CD8-positive, alpha-beta memory T cell (primary cell): ENCODE results near the gene CSMD2. TPM values are rescaled to one million over a fixed set of nuclear protein-coding genes. Genes with fewer than 3 reads are reported as not detected.
"Not testable (repeated sequence)": the region's sequence is repeated elsewhere in the genome, so short reads cannot be mapped to it uniquely, and the experiment has no call there.

Experiments used
- CTCF ChIA-PET: fragments of 350-600 bp; sonication (Branson Sonifier 250); formaldehyde crosslinking; loops from one replicate; lab custom pipeline; 2021; ENCODE audit warnings: antibody characterized with exemption; lab: Charles Lee
- POLR2A ChIA-PET: fragments of 350-600 bp; sonication (Branson Sonifier 250); formaldehyde crosslinking; loops from one replicate; lab custom pipeline; 2021; ENCODE audit warnings: antibody characterized with exemption; lab: Charles Lee
- DNase-seq, 5 donors: peaks; one replicate each; pipeline versions ENCODE4 v3.0.0 to v3.0.0-alpha.2; 2020 to 2022; ENCODE audit warnings: mixed read lengths in 1 of 5
- H3K27ac ChIP-seq: one replicate; pipeline ENCODE4 v1.7.0; 2013; ENCODE audit warnings: low read depth, mild to moderate bottlenecking, low read length, moderate library complexity
- H3K27me3 ChIP-seq: 2 replicates; pipeline ENCODE4 v1.7.0; 2013; ENCODE audit warnings: low read length, mild to moderate bottlenecking; ENCODE audit not compliant: insufficient read depth, poor library complexity, severe bottlenecking
- H3K36me3 ChIP-seq: 2 replicates; pipeline ENCODE4 v1.7.0; 2013; ENCODE audit warnings: mild to moderate bottlenecking, low read length, moderate library complexity; ENCODE audit not compliant: insufficient read depth
- H3K4me1 ChIP-seq: 2 replicates; pipeline ENCODE4 v1.7.0; 2013; ENCODE audit warnings: mild to moderate bottlenecking, low read length, moderate library complexity; ENCODE audit not compliant: insufficient read depth
- H3K4me3 ChIP-seq: 2 replicates; pipeline ENCODE4 v1.7.0; 2013; ENCODE audit warnings: mild to moderate bottlenecking, low read length
- H3K9me3 ChIP-seq: 2 replicates; pipeline ENCODE4 v1.7.0; 2013; ENCODE audit warnings: mild to moderate bottlenecking, low read length
- H3K27ac Mint-ChIP-seq, 8 donors: one replicate each; pipeline ENCODE4 v1.8.0; 2020 to 2021; ENCODE audit warnings: mixed read lengths in 8 of 8, mild to moderate bottlenecking in 6 of 8, inconsistent platforms in 3 of 8, moderate library complexity in 3 of 8
- H3K27me3 Mint-ChIP-seq, 2 donors: one replicate each; pipeline ENCODE4 v1.8.0; 2020 to 2021; ENCODE audit warnings: mixed read lengths in 2 of 2, mild to moderate bottlenecking in 1 of 2, moderate library complexity in 1 of 2
- H3K36me3 Mint-ChIP-seq, 3 donors: one replicate each; pipeline ENCODE4 v1.8.0; 2020 to 2021; ENCODE audit warnings: mixed read lengths in 3 of 3, inconsistent platforms in 1 of 3, mild to moderate bottlenecking in 1 of 3
- H3K4me1 Mint-ChIP-seq, 3 donors: one replicate each; pipeline ENCODE4 v1.8.0; 2020 to 2021; ENCODE audit warnings: mixed read lengths in 3 of 3, inconsistent platforms in 1 of 3, mild to moderate bottlenecking in 1 of 3
- H3K4me3 Mint-ChIP-seq, 7 donors: one replicate each; pipeline ENCODE4 v1.8.0; 2020 to 2021; ENCODE audit warnings: mixed read lengths in 7 of 7, mild to moderate bottlenecking in 6 of 7, moderate library complexity in 4 of 7, inconsistent platforms in 2 of 7
- H3K9me3 Mint-ChIP-seq, 5 donors: one replicate each; pipeline ENCODE4 v1.8.0; 2020 to 2022; ENCODE audit warnings: mixed read lengths in 5 of 5, mild to moderate bottlenecking in 3 of 5, moderate library complexity in 2 of 5, inconsistent platforms in 1 of 5
- polyA plus RNA-seq: library from polyadenylated mRNA; unstranded; fragments of 300-500 nt; fragmentation: Illumina TruSeq; gene quantifications from one replicate; pipeline ENCODE4 v1.2.3, GENCODE V29; 2021
- total RNA-seq, 2 experiments: library from RNA; stranded (reverse); gene quantifications; one replicate each; pipeline ENCODE4 v1.2.3, GENCODE V29; 2021

CSMD2 gene
- total and polyA plus RNA-seq, 3 experiments from 2014 or later: not detected

DNA sequence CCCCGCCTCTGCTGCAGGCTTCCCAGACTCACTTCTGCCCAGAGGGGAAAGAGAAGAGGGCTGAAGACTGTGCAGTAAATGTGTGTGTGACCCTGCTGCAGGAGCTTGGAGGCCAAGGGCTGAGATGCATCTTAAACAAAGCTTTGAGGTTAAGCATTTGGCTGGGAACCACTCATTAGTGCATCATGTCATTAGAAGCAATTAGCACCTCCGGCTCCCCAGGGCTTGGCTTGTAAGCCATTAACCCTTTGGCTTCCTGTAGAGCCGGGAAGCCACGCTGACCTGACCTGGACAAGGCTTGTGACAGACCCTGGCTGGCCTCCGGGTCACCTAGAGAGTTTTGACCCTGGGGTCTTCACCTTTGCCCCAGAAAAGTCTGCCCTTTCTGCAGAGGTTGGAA is 77.0 kb downstream of the CSMD2 start:
- Mint-ChIP-seq H3K4me1 (no peaks in the 10 kb centered on the region), H3K4me3 (no peak overlapping the region), H3K36me3 (no peaks in the 10 kb centered on the region), H3K27me3 (peaks cover 6 to 9% of the 10 kb centered on the region in 2 donors), H3K9me3 (peaks cover 0 to 6% (median 2%) of the 10 kb centered on the region in 5 donors), H3K27ac (no peak overlapping the region)
- Histone ChIP-seq H3K27ac (no peak overlapping the region), H3K9me3 (no peaks in the 10 kb centered on the region), H3K4me1 (no peaks in the 10 kb centered on the region), H3K27me3 (no peaks in the 10 kb centered on the region), H3K4me3 (no peak overlapping the region), H3K36me3 (no peaks in the 10 kb centered on the region)
- ChIA-PET CTCF (no interaction called here), POLR2A (no interaction called here)
- no peak for DNase-seq

DNA sequence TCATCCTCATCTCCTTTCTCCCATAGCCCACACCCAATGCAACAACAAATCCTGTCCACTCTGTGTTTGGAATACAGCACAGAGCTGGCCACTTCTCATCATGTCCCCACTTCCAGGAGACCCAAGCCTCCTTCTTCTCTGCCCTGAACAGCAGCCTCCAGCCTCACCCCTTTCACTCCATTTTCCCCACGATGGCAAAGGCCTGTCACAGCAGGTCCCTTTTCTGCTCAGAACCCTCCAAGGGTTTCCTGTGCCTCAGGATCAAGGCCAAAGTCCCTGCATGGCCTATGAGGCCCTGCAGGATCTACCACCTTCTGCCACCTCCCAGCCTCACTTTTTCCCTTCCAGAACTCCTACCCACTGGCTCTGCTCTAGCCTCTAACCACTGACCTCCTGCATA is 78.5 kb downstream of the CSMD2 start:
- no peak overlapping the region for H3K4me3 Mint-ChIP-seq
- H3K9me3 Mint-ChIP-seq: peaks cover 0 to 9% (median under 1%) of the 10 kb centered on the region in 5 donors
- Histone ChIP-seq H3K36me3 (no peaks in the 10 kb centered on the region), H3K4me1 (no peaks in the 10 kb centered on the region), H3K4me3 (no peak overlapping the region), H3K27me3 (no peaks in the 10 kb centered on the region), H3K9me3 (no peaks in the 10 kb centered on the region), H3K27ac (no peak overlapping the region)
- no peak overlapping the region for H3K27ac Mint-ChIP-seq
- no peak for DNase-seq
- H3K36me3 Mint-ChIP-seq: no peaks in the 10 kb centered on the region
- no peaks in the 10 kb centered on the region for H3K4me1 Mint-ChIP-seq
- CTCF ChIA-PET: no interaction called here
- POLR2A ChIA-PET: no interaction called here
- peaks cover 6 to 9% of the 10 kb centered on the region in 2 donors for H3K27me3 Mint-ChIP-seq

DNA sequence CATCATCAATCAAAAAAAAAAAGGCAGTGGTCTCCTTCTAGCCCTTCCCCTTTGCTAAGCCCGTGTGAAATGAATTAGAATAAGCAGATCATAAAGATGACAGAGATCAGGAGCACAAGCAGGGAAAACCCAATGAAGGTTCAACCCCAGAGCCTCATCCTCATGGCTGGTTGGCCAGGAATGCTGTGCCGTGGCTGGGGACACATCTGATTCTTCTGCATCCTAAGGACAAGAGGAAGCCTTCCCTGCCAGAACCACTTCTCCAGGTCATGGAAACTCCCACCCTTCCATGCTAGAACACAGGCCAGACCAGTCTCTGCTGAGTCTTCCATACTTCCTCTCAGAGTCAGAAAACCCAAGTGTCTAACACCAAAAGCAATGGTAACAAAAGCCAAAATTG is 81.1 kb downstream of the CSMD2 start:
- no peaks in the 10 kb centered on the region for H3K4me1 ChIP-seq
- H3K27me3 ChIP-seq: no peaks in the 10 kb centered on the region
- no peak overlapping the region for H3K4me3 Mint-ChIP-seq
- POLR2A ChIA-PET: no interaction called here
- no peak overlapping the region for H3K27ac Mint-ChIP-seq
- H3K9me3 ChIP-seq: no peaks in the 10 kb centered on the region
- H3K27ac ChIP-seq: no peak overlapping the region
- CTCF ChIA-PET: no interaction called here
- peaks cover 0 to 6% of the 10 kb centered on the region in 2 donors for H3K27me3 Mint-ChIP-seq
- no peak overlapping the region for H3K4me3 ChIP-seq
- no peaks in the 10 kb centered on the region for H3K4me1 Mint-ChIP-seq
- peaks cover 2 to 17% (median 4%) of the 10 kb centered on the region in 5 donors for H3K9me3 Mint-ChIP-seq
- H3K36me3 ChIP-seq: no peaks in the 10 kb centered on the region
- DNase-seq: no peak
- H3K36me3 Mint-ChIP-seq: peaks cover 0 to 5% (median 0%) of the 10 kb centered on the region in 3 donors

DNA sequence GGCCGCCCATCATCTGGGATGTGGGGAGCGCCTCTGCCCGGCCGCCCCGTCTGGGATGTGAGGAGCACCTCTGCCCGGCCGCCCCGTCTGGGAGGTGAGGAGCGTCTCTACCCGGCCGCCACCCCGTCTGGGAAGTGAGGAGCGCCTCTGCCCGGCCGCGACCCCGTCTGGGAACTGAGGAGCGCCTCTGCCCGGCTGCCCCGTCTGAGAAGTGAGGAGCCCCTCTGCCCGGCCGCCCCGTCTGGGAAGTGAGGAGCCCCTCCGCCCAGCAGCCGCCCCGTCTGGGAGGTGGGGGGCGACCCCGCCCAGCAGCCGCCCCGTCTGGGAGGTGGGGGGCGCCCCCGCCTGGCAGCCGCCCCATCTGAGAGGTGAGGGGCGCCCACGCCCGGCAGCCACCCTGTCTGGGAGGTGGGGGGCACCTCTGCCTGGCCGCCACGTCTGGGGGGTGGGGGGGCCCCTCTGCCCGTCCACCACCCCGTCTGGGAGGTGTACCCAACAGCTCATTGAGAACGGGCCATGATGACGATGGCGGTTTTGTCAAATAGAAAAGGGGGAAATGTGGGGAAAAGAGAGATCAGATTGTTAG is 82.9 kb downstream of the CSMD2 start:
- CTCF ChIA-PET, POLR2A ChIA-PET, H3K27me3 ChIP-seq, H3K4me3 ChIP-seq, H3K27ac Mint-ChIP-seq, H3K36me3 ChIP-seq, H3K4me1 ChIP-seq, H3K9me3 ChIP-seq, H3K36me3 Mint-ChIP-seq, H3K27me3 Mint-ChIP-seq, H3K4me1 Mint-ChIP-seq, H3K4me3 Mint-ChIP-seq, DNase-seq, H3K27ac ChIP-seq: not testable (repeated sequence)
- peaks cover 2 to 17% (median 4%) of the 10 kb centered on the region in 5 donors for H3K9me3 Mint-ChIP-seq

DNA sequence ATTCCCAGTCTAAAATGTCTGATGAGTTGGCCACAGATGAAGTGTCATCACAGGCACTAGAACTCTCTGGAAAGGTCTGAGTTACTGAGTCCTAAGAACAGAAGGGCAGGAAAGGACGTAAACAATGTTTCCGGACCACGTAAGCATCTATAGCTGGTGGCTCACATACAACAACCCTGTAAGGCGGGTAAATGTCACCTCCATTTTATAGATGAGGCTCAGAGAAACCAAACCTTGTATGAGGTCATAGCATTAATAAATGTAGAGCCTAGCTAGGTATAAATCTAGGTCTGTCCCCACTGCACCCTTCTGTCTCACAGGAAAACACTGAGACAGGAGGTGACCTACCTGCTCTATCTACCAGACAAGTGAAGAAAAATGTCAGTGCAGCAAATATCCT is 86.6 kb downstream of the CSMD2 start:
- Histone ChIP-seq H3K27ac (no peak overlapping the region), H3K27me3 (no peaks in the 10 kb centered on the region), H3K4me3 (no peak overlapping the region), H3K4me1 (no peaks in the 10 kb centered on the region), H3K9me3 (no peaks in the 10 kb centered on the region), H3K36me3 (no peaks in the 10 kb centered on the region)
- Mint-ChIP-seq H3K36me3 (peaks cover 0 to 5% (median 0%) of the 10 kb centered on the region in 3 donors), H3K27me3 (peaks cover 3 to 11% of the 10 kb centered on the region in 2 donors), H3K9me3 (peaks cover 0 to 10% (median 3%) of the 10 kb centered on the region in 5 donors), H3K4me3 (no peak overlapping the region), H3K27ac (no peak overlapping the region), H3K4me1 (no peaks in the 10 kb centered on the region)
- ChIA-PET CTCF (no interaction called here), POLR2A (no interaction called here)
- no peak for DNase-seq

DNA sequence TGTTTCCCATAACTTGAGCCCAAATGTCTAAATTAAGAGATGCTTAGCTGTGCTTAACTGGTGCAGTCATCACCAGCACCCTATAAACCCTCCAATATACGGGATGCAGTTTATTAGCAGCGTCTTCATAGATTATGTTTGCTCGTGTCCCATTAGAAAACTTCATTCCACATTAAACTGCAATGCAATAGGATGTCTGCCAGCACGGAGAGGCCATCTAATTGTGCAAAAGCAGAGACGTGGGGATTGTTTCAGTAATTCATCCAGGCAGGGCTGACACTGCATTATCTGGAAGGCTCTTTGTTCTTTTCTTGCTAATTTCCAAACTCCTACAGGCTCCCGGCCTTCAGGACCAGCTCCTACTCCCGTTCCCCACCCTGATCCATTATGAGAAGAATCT is 89.5 kb downstream of the CSMD2 start:
- peaks cover 0 to under 1% (median 0%) of the 10 kb centered on the region in 3 donors for H3K36me3 Mint-ChIP-seq
- H3K9me3 ChIP-seq: no peaks in the 10 kb centered on the region
- CTCF ChIA-PET: no interaction called here
- peaks cover 0 to under 1% (median 0%) of the 10 kb centered on the region in 5 donors for H3K9me3 Mint-ChIP-seq
- H3K4me3 ChIP-seq: no peak overlapping the region
- DNase-seq: no peak
- no peaks in the 10 kb centered on the region for H3K36me3 ChIP-seq
- no peak overlapping the region for H3K4me3 Mint-ChIP-seq
- POLR2A ChIA-PET: no interaction called here
- no peaks in the 10 kb centered on the region for H3K4me1 Mint-ChIP-seq
- H3K27ac Mint-ChIP-seq: no peak overlapping the region
- H3K27ac ChIP-seq: no peak overlapping the region
- H3K27me3 ChIP-seq: no peaks in the 10 kb centered on the region
- peaks cover 3 to 28% of the 10 kb centered on the region in 2 donors for H3K27me3 Mint-ChIP-seq
- no peaks in the 10 kb centered on the region for H3K4me1 ChIP-seq

DNA sequence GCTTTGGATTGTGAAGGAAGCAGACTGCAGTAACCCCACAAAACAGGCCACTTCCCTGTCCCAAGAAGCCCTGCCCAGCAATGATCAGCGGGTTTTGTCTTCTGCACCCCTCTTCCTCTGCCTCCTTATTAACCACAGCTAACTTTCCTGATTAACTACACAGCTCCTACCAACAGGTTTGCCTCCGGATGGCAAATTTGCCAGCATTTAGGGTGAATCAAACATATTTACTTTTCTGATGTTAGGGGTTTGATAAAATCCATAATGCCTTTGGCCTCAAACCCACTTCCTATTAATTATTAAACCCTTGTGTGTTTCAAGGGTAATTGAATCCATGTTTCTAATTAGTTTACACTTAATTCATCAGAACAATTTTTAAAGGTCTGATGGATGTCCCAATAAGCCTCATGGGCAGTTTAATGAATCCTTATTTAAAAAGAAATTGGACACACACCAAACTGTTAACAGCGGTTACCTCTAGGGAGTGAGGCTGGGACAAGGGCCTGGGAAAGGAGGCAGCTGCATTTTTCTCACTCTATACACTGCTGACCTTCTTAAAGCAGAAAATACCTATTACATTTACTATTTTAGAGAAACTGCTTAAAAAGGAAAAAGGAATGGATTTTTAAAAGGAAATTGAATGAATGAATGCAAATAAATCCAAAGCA is 91.9 kb downstream of the CSMD2 start:
- no peak overlapping the region for H3K27ac Mint-ChIP-seq
- Histone ChIP-seq H3K9me3 (no peaks in the 10 kb centered on the region), H3K4me3 (no peak overlapping the region), H3K4me1 (no peaks in the 10 kb centered on the region), H3K27me3 (no peaks in the 10 kb centered on the region), H3K36me3 (no peaks in the 10 kb centered on the region), H3K27ac (no peak overlapping the region)
- peaks cover 12 to 33% of the 10 kb centered on the region in 2 donors for H3K27me3 Mint-ChIP-seq
- ChIA-PET POLR2A (no interaction called here), CTCF (no interaction called here)
- no peak overlapping the region for H3K4me3 Mint-ChIP-seq
- peaks cover 0 to 4% (median 0%) of the 10 kb centered on the region in 5 donors for H3K9me3 Mint-ChIP-seq
- no peak for DNase-seq
- no peaks in the 10 kb centered on the region for H3K4me1 Mint-ChIP-seq
- H3K36me3 Mint-ChIP-seq: no peaks in the 10 kb centered on the region

DNA sequence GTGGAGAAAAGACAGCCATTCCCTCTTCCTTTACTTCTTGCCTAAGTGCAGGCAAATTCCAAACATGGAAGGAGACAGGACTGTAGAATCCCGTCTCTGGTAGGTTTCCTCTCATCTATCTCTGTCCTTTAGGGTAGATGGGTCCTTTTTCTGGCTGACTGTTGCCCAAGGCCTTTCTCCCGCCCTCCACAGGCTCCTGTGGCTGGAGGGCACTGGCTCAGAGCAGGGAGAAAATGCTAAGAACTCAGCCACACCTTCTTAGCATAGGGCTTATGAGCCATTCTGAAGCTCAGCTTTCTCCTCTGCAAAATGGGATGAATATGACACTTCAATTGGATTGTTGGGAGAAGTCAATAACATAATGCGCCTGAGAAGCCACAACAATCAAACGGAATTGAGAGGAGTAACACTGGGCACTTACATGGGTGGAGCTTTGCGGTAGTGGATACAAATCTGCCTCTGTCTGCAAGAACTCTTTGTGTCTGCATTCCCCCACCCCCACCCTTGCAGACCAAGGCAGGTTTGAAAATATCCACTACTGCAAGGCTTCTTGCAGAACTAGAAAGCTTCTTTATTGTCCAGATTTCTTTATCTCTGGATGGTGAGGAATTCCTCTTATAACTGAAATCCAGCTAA is 94.7 kb downstream of the CSMD2 start:
- Mint-ChIP-seq H3K27ac (no peak overlapping the region), H3K27me3 (peaks cover 12 to 31% of the 10 kb centered on the region in 2 donors)

More for the DNA sequence above, 94.7 kb downstream of the CSMD2 start:
- H3K27me3 ChIP-seq: no peaks in the 10 kb centered on the region
- H3K4me1 ChIP-seq: no peaks in the 10 kb centered on the region
- no peak for DNase-seq
- H3K4me3 ChIP-seq: no peak overlapping the region
- no peaks in the 10 kb centered on the region for H3K4me1 Mint-ChIP-seq
- no peak overlapping the region for H3K27ac ChIP-seq
- no peaks in the 10 kb centered on the region for H3K9me3 ChIP-seq
- peaks cover 0 to 4% (median 0%) of the 10 kb centered on the region in 5 donors for H3K9me3 Mint-ChIP-seq
- ChIA-PET POLR2A (no interaction called here), CTCF (no interaction called here)
- H3K4me3 Mint-ChIP-seq: no peak overlapping the region
- no peaks in the 10 kb centered on the region for H3K36me3 Mint-ChIP-seq
- H3K36me3 ChIP-seq: no peaks in the 10 kb centered on the region
